H9 (cell line): ENCODE measurements around the gene PYGO2. TPM values are rescaled to one million over a fixed set of nuclear protein-coding genes. Genes with fewer than 3 reads are reported as not detected.

Experiments used
- DNase-seq: peaks from one replicate; pipeline ENCODE4 v3.0.0-alpha.2; 2017
- H2AFZ ChIP-seq: one replicate; pipeline ENCODE4 v1.6.1; 2013; ENCODE audit warnings: mild to moderate bottlenecking, low read length, control low read depth, moderate library complexity
- H2AK5ac ChIP-seq: 2 replicates; pipeline ENCODE4 v1.6.1; 2013; ENCODE audit warnings: low read length, control low read depth, mixed read lengths; ENCODE audit not compliant: insufficient read length
- H2BK120ac ChIP-seq: one replicate; pipeline ENCODE4 v1.6.1; 2013; ENCODE audit warnings: low read depth, mild to moderate bottlenecking, low read length, control low read depth, inconsistent platforms; ENCODE audit not compliant: poor library complexity, severe bottlenecking
- H2BK12ac ChIP-seq: 2 replicates; pipeline ENCODE4 v1.6.1; 2013; ENCODE audit warnings: low read length, control low read depth, mixed read lengths, low read depth; ENCODE audit not compliant: insufficient read length
- H2BK15ac ChIP-seq: 2 replicates; pipeline ENCODE4 v1.6.1; 2013; ENCODE audit warnings: low read depth, low read length, control low read depth
- H2BK20ac ChIP-seq: one replicate; pipeline ENCODE4 v1.6.1; 2013; ENCODE audit warnings: low read depth, mild to moderate bottlenecking, low read length, control low read depth, inconsistent platforms; ENCODE audit not compliant: poor library complexity, severe bottlenecking
- H2BK5ac ChIP-seq: 2 replicates; pipeline ENCODE4 v1.6.1; 2013; ENCODE audit warnings: low read length, control low read depth, mixed read lengths; ENCODE audit not compliant: insufficient read length
- H3K14ac ChIP-seq: 2 replicates; pipeline ENCODE4 v1.6.1; 2013; ENCODE audit warnings: low read length, control low read depth; ENCODE audit not compliant: insufficient read depth
- H3K18ac ChIP-seq: 2 replicates; pipeline ENCODE4 v1.6.1; 2013; ENCODE audit warnings: low read depth, mild to moderate bottlenecking, mixed read lengths, low read length, control low read depth; ENCODE audit not compliant: insufficient read length
- H3K23ac ChIP-seq: 2 replicates; pipeline ENCODE4 v1.6.1; 2013; ENCODE audit warnings: low read length, control low read depth, mixed read lengths, low read depth; ENCODE audit not compliant: insufficient read length
- H3K23me2 ChIP-seq: 2 replicates; pipeline ENCODE4 v1.6.1; 2013; ENCODE audit warnings: low read depth, mild to moderate bottlenecking, mixed read lengths, low read length, control low read depth; ENCODE audit not compliant: insufficient read length, poor library complexity, severe bottlenecking
- H3K27ac ChIP-seq: 2 replicates; pipeline ENCODE4 v1.5.1; 2013; ENCODE audit warnings: low read length, control low read depth, mixed read lengths, low read depth; ENCODE audit not compliant: insufficient read length
- H3K27me3 ChIP-seq: 2 replicates; pipeline ENCODE4 v1.6.1; 2013; ENCODE audit warnings: low read length, control low read depth, inconsistent platforms; ENCODE audit not compliant: insufficient read depth
- H3K4ac ChIP-seq: 2 replicates; pipeline ENCODE4 v1.6.1; 2013; ENCODE audit warnings: low read depth, mild to moderate bottlenecking, control low read depth, inconsistent platforms, low read length, moderate library complexity
- H3K4me1 ChIP-seq: 2 replicates; pipeline ENCODE4 v1.6.1; 2013; ENCODE audit warnings: low read length, control low read depth, inconsistent platforms; ENCODE audit not compliant: insufficient read depth
- H3K4me2 ChIP-seq: 2 replicates; pipeline ENCODE4 v1.6.1; 2013; ENCODE audit warnings: low read length, control low read depth, mixed read lengths; ENCODE audit not compliant: insufficient read length, insufficient read depth
- H3K56ac ChIP-seq: 2 replicates; pipeline ENCODE4 v1.6.1; 2013; ENCODE audit warnings: low read depth, mild to moderate bottlenecking, mixed read lengths, low read length, control low read depth; ENCODE audit not compliant: insufficient read length
- H3K79me1 ChIP-seq: 2 replicates; pipeline ENCODE4 v1.6.1; 2013; ENCODE audit warnings: low read depth, mild to moderate bottlenecking, moderate library complexity, low read length, control low read depth, inconsistent platforms; ENCODE audit not compliant: insufficient read depth, poor library complexity, severe bottlenecking
- H3K79me2 ChIP-seq: 2 replicates; pipeline ENCODE4 v1.6.1; 2013; ENCODE audit warnings: low read length, control low read depth, inconsistent platforms; ENCODE audit not compliant: insufficient read depth
- H3K9ac ChIP-seq: 2 replicates; pipeline ENCODE4 v1.6.1; 2013; ENCODE audit warnings: low read length, control low read depth, mixed read lengths; ENCODE audit not compliant: insufficient read length; ENCODE audit errors: extremely low read depth
- H3K9me3 ChIP-seq: one replicate; pipeline ENCODE4 v1.6.1; 2013; ENCODE audit warnings: low read depth, low read length, inconsistent platforms; ENCODE audit not compliant: control insufficient read depth
- H3T11ph ChIP-seq: one replicate; pipeline ENCODE4 v1.6.1; 2013; ENCODE audit warnings: mild to moderate bottlenecking, low read length, control low read depth, inconsistent platforms
- H4K20me1 ChIP-seq: one replicate; pipeline ENCODE4 v1.6.1; 2013; ENCODE audit not compliant: control insufficient read depth, insufficient read length, insufficient read depth
- H4K5ac ChIP-seq: 2 replicates; pipeline ENCODE4 v1.6.1; 2013; ENCODE audit warnings: low read depth, mild to moderate bottlenecking, mixed read lengths, low read length, control low read depth; ENCODE audit not compliant: insufficient read length
- H4K8ac ChIP-seq: replicated peaks from 2 replicates; pipeline ENCODE4 v1.6.1; 2013; ENCODE audit warnings: low read length, control low read depth, mixed read lengths, low read depth; ENCODE audit not compliant: insufficient read length
- H4K91ac ChIP-seq: 2 replicates; pipeline ENCODE4 v1.6.1; 2013; ENCODE audit warnings: low read depth, mild to moderate bottlenecking, moderate library complexity, mixed read lengths, low read length, control low read depth; ENCODE audit not compliant: insufficient read length
- H3K27ac Mint-ChIP-seq, 3 experiments: 2 replicates in 2 of 3; 3 replicates in 1 of 3; pipeline ENCODE4 v1.8.0; 2020 to 2021; ENCODE audit warnings: mixed read lengths in 3 of 3, mild to moderate bottlenecking in 1 of 3, moderate library complexity in 1 of 3
- H3K27me3 Mint-ChIP-seq: 2 replicates; pipeline ENCODE4 v1.8.0; 2021; ENCODE audit warnings: low read depth, mild to moderate bottlenecking, moderate library complexity, mixed read lengths
- H3K36me3 Mint-ChIP-seq, 3 experiments: 2 replicates in 2 of 3; 3 replicates in 1 of 3; pipeline ENCODE4 v1.8.0; 2020 to 2021; ENCODE audit warnings: low read depth in 3 of 3, mixed read lengths in 3 of 3; ENCODE audit not compliant: insufficient read depth in 1 of 3
- H3K4me1 Mint-ChIP-seq, 2 experiments: 2 replicates each; pipeline ENCODE4 v1.8.0; 2020; ENCODE audit warnings: mixed read lengths in 2 of 2
- H3K4me3 Mint-ChIP-seq, 2 experiments: 2 replicates in 1 of 2; 3 replicates in 1 of 2; pipeline ENCODE4 v1.8.0; 2020 to 2021; ENCODE audit warnings: mild to moderate bottlenecking in 2 of 2, mixed read lengths in 2 of 2, moderate library complexity in 1 of 2
- H3K9me3 Mint-ChIP-seq, 2 experiments: 2 replicates in 1 of 2; 3 replicates in 1 of 2; pipeline ENCODE4 v1.8.0; 2020; ENCODE audit warnings: mild to moderate bottlenecking in 2 of 2, mixed read lengths in 2 of 2, moderate library complexity in 1 of 2
- WGBS: extraction: QIAGEN DNeasy Blood & Tissue Kit; methylation state at CpG from one replicate; pipeline ENCODE4 v1.1.7; 2013; ENCODE audit warnings: missing lambda C conversion rate, low lambda C conversion rate, mixed read lengths; ENCODE audit not compliant: insufficient read length; ENCODE audit errors: extremely low coverage; 5-methylcytosine and 5-hydroxymethylcytosine counted together
- total RNA-seq: library from RNA; stranded (reverse); gene quantifications from 2 replicates; pipeline ENCODE4 v1.2.1, GENCODE V29; 2021
- TF ChIP-seq, protein P1 (sequence below): fragments of 200-600 bp; sonication (generic); conservative IDR thresholded peaks from 3 replicates; pipeline ENCODE4 v1.8.0; 2021; ENCODE audit warnings: antibody characterized with exemption, mild to moderate bottlenecking

The PYGO2 gene
- total RNA-seq, 1 experiment from 2014 or later = 38.7 TPM

DNA sequence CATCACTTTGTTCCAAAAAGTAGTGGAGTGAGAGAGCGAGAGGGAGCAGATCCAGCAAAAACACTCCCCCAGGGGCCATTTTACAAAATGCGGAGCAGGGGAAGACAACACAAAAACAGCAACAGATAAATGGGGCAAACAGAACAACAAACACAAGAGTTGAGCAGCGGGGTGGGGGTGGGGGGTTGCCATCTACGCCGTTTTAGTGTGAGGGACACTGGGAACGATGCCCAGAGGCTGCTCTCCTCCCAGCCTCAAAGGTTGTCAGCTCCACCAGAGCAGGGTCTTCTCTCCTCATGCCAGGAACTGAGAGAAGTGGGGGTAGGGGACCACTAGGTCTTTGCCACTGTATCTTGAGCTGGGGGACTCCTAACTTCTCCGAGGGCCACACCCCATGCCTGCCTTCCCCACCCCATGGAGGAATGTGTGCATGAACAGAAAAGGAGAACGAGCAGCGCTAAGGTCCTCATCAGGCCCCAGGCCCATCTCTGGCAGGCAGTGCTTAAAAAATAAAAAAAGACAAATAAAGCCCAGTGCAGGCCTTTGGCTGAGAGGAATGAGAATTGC is 4.4 kb downstream of the PYGO2 start:
- Histone ChIP-seq H2BK12ac (no peak overlapping the region), H2AFZ (no peak overlapping the region), H2BK120ac (no peak overlapping the region), H3K79me2 (no peaks in the 10 kb centered on the region; the same call in 1 of the 2 replicates), H3T11ph (no peak overlapping the region), H3K23me2 (peaks cover 16% of the 10 kb centered on the region), H3K56ac (no peak overlapping the region), H3K9ac (no peak overlapping the region), H3K14ac (no peak overlapping the region), H3K4me2 (no peak overlapping the region), H3K9me3 (no peaks in the 10 kb centered on the region), H2AK5ac (no peak overlapping the region), H3K27ac (no peak overlapping the region), H4K20me1 (no peaks in the 10 kb centered on the region), H3K27me3 (no peaks in the 10 kb centered on the region), H3K23ac (no peak overlapping the region), H2BK5ac (no peak overlapping the region), H3K4me1 (peaks cover 6% of the 10 kb centered on the region; the same call in 1 of the 2 replicates), H2BK15ac (no peak overlapping the region), H2BK20ac (no peak overlapping the region), H4K8ac (no peak overlapping the region), H3K4ac (no peak overlapping the region), H4K5ac (no peak overlapping the region), H3K79me1 (no peaks in the 10 kb centered on the region), H3K18ac (no peak overlapping the region), H4K91ac (no peak overlapping the region)
- Mint-ChIP-seq H3K4me3 (peak overlapping the region; percentile 83 to 97), H3K9me3 (no peaks in the 10 kb centered on the region), H3K27me3 (no peaks in the 10 kb centered on the region), H3K27ac (peak overlapping the region in 2 of 3 experiments; percentile 98 to 99; a peak in 3 of 7 replicates), H3K36me3 (peaks cover 8 to 28% (median 23%) of the 10 kb centered on the region in 3 experiments; a peak in 6 of 7 replicates), H3K4me1 (peaks cover 56 to 68% of the 10 kb centered on the region in 2 experiments)
- no peak for DNase-seq
- TF ChIP-seq, protein P1, sequence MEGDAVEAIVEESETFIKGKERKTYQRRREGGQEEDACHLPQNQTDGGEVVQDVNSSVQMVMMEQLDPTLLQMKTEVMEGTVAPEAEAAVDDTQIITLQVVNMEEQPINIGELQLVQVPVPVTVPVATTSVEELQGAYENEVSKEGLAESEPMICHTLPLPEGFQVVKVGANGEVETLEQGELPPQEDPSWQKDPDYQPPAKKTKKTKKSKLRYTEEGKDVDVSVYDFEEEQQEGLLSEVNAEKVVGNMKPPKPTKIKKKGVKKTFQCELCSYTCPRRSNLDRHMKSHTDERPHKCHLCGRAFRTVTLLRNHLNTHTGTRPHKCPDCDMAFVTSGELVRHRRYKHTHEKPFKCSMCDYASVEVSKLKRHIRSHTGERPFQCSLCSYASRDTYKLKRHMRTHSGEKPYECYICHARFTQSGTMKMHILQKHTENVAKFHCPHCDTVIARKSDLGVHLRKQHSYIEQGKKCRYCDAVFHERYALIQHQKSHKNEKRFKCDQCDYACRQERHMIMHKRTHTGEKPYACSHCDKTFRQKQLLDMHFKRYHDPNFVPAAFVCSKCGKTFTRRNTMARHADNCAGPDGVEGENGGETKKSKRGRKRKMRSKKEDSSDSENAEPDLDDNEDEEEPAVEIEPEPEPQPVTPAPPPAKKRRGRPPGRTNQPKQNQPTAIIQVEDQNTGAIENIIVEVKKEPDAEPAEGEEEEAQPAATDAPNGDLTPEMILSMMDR = no peak
- no CpG with 5 or more reads among the region's 9 CpGs for WGBS
